GM12801 (cell line): ENCODE measurements around the gene MS4A12.

ENCODE experiments used
- CTCF ChIP-seq: IDR thresholded peaks from one replicate; pipeline ENCODE4 v1.5.1; 2011; ENCODE audit warnings: control low read depth; ENCODE audit not compliant: insufficient read length; ENCODE audit errors: extremely low read depth

MS4A12 gene

GRCh38 chr11:60468829-60469228 is 23.7 kb upstream of the MS4A12 start:
- no peak for TF ChIP-seq CTCF

GRCh38 chr11:60469723-60470122 is 22.9 kb upstream of the MS4A12 start:
- no peak for TF ChIP-seq CTCF

GRCh38 chr11:60477035-60477445 is 15.5 kb upstream of the MS4A12 start:
- no peak for TF ChIP-seq CTCF

GRCh38 chr11:60482361-60482760 is 10.2 kb upstream of the MS4A12 start:
- no peak for TF ChIP-seq CTCF

GRCh38 chr11:60485987-60486386 is 6.6 kb upstream of the MS4A12 start:
- TF ChIP-seq CTCF: peak; percentile 97

GRCh38 chr11:60493454-60493853 is 876 bp downstream of the MS4A12 start:
- TF ChIP-seq CTCF: no peak

- TF ChIP-seq CTCF: no peak
These were observed 5.8 kb downstream of the MS4A12 start for GRCh38 chr11:60498399-60498798.

GRCh38 chr11:60498853-60499252 is 6.3 kb downstream of the MS4A12 start:
- no peak for TF ChIP-seq CTCF
